RKO (cell line): Measurements from ENCODE around the gene TEX2.

Experiments used
- DNase-seq: peaks from one replicate; pipeline ENCODE4 v3.0.0-alpha.2; 2016; ENCODE audit warnings: low spot score

Gene TEX2

GRCh38 chr17:64110379-64111152, 152.5 kb downstream of the TEX2 start:
- no peak for DNase-seq

DNA sequence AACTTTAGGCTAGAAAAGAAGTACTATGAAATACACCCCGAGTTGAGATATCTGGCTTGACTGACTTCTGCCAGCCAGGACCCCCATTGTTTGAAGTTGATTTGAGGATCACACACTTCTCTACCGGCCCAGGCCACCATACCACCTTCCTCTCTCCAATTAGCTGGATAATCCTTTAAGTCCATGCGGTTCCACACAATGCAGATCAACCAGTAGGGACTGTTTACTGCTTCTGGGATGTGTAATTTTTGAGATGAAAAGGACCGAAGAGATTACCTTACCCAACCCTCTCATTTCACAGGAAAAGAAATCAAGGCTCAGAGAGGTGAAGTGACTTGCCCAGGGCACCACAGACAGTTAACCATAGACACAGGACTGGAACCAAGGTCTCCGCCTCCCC, 153.7 kb downstream of the TEX2 start:
- DNase-seq, result no peak

GRCh38 chr17:64107500-64108236, 155.4 kb downstream of the TEX2 start:
- DNase-seq, result no peak

DNA sequence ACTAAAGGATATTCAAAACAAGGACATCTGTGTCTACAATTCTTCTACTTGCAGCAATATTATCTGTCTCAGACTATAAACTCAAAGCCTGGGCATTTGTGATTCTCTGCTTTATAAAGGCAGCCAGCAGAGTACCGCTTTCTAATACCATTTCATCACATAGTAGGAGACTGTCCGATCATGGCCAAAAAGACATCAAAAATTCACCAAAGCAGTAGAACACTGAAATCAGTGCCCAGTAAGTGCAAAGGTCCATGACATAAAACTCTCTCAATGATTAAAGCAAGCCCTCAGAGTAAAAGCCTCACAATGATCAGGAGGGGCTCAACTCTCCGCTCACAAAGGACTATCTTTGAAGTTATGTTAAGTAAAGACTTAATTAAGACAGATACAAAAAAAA, 156.1 kb downstream of the TEX2 start:
- no peak for DNase-seq

DNA sequence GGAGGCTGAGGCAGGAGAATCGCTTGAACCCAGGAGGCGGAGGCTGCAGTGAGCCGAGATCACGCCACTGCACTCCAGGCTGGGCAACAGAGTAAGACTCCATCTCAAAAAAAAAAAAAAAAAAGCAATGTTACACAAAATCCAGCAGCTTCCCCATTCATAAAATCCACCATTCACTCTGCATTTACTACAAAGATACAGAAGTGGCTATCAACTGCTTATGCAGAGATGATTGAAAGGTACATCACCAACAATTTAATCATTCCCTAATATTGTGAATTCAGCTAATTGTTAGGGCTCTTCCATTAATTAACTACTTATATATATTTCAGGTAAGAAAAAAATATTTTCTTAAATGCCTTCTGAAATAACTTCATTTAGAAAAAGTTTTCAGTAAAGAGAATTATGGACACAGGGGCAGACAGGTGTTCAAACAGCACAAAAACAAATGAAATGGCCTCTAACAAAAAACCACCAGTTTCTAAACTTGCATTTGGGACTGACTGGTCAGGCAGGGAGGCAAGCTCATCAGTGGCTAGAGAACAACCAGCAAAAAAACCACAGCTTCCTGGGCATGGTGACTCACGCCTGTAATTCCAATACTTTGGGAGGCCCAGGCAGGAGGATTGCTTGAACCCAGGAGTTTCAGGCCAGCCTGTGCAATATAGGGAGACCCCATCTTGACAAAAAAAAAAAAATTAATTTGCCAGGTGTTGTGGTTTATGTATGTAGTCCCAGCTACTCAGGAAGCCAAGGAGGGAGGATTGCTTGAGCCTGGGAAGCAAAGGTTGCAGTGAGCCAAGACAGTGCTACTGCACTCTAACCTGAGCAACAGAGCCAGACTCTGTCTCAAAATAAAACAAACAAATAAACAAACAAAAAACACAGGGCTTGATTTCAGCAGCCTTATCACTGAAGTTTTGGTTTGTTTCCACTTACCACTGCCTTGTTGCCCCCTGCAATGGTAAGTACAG, 159.4 kb downstream of the TEX2 start:
- DNase-seq, result peak; percentile 36

GRCh38 chr17:64102627-64103390, 160.3 kb downstream of the TEX2 start:
- no peak for DNase-seq

DNA sequence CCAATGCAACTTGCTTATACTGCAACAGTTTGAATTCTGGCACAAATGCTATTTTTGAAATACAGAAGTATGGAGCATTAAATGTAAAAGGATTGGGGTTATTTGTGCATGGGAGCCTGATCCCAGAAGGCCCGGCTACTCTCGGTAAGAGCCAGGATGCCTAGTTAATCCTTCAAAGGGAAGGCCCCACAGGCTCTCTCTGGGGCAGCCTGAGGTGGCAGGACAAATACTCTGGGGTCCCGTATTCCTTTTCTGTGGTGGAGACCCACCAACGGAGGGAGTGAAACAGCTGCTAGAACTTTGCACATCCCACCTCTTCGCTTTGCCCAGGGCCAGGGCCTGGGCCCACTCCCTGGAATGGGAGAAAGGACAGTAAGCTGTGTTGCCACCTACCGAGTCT, 163.5 kb downstream of the TEX2 start:
- DNase-seq, result no peak
